K562 (cell line): ENCODE measurements around the gene UFSP2. TPM values are rescaled to one million over a fixed set of nuclear protein-coding genes. Genes with fewer than 3 reads are reported as not detected.

Experiments used
- CHD7 ChIP-seq: fragments of 200-600 bp; sonication (generic); IDR thresholded peaks from one replicate; pipeline ENCODE4 v1.6.1; 2012; ENCODE audit warnings: mild to moderate bottlenecking, low read depth, low read length, inconsistent platforms
- MCM2 ChIP-seq: fragments of 450-650 bp; IDR thresholded peaks from 2 replicates; pipeline ENCODE4 v1.6.1; 2017; ENCODE audit warnings: low read depth, mild to moderate bottlenecking
- SAP30 ChIP-seq: fragments of 200-600 bp; sonication (generic); IDR thresholded peaks from 2 replicates; pipeline ENCODE4 v1.6.1; 2012; ENCODE audit warnings: borderline replicate concordance, low read depth, mild to moderate bottlenecking, moderate library complexity, low read length, control low read depth, inconsistent platforms; ENCODE audit not compliant: insufficient read depth, poor library complexity, severe bottlenecking
- polyA plus RNA-seq, 8 experiments: library from polyadenylated mRNA; depleted of rRNA in 4 of 8; stranded (reverse) in 5 of 8; unstranded in 3 of 8; fragments of >200 nt; fragmentation: Nextera tagmentation in 2 of 8; fragmentation: Illumina TruSeq in 1 of 8; extraction: Ambion mirVana in 2 of 8; extraction: Trizol in 1 of 8; gene quantifications; 2 replicates each; pipeline versions ENCODE4 v1.2.1 to v1.2.3, GENCODE V29; 2011 to 2014; ENCODE audit warnings: inconsistent platforms in 1 of 8, missing spikeins in 1 of 8
- total RNA-seq, 7 experiments: library from RNA; depleted of rRNA in 6 of 7; stranded (reverse); fragments of >200 nt in 6 of 7; fragmentation: Illumina TruSeq in 2 of 7; extraction: Trizol in 2 of 7; gene quantifications; 2 replicates each; pipeline versions ENCODE4 v1.2.1 to v1.2.3, GENCODE V29; 2011 to 2021; ENCODE audit warnings: low replicate concordance in 1 of 7
- TF ChIP-seq, protein P1 (sequence below): sonication (generic); formaldehyde crosslinking; IDR thresholded peaks from 2 replicates; pipeline ENCODE4 v1.8.0; 2022; ENCODE audit warnings: mild to moderate bottlenecking, missing genetic modification reagents

The UFSP2 gene
- total and polyA plus RNA-seq, 9 of the 15 experiments (the other 6 are each of a cell fraction or from before 2014, with no cell fraction given) = 20.1 to 55.8 (median 26.6) TPM

GRCh38 chr4:185395956-185396723 lies 29.6 kb downstream of the UFSP2 start (continued):
- TF ChIP-seq MCM2 = no peak
- peak; percentile 88 for TF ChIP-seq SAP30
- TF ChIP-seq, protein P1, sequence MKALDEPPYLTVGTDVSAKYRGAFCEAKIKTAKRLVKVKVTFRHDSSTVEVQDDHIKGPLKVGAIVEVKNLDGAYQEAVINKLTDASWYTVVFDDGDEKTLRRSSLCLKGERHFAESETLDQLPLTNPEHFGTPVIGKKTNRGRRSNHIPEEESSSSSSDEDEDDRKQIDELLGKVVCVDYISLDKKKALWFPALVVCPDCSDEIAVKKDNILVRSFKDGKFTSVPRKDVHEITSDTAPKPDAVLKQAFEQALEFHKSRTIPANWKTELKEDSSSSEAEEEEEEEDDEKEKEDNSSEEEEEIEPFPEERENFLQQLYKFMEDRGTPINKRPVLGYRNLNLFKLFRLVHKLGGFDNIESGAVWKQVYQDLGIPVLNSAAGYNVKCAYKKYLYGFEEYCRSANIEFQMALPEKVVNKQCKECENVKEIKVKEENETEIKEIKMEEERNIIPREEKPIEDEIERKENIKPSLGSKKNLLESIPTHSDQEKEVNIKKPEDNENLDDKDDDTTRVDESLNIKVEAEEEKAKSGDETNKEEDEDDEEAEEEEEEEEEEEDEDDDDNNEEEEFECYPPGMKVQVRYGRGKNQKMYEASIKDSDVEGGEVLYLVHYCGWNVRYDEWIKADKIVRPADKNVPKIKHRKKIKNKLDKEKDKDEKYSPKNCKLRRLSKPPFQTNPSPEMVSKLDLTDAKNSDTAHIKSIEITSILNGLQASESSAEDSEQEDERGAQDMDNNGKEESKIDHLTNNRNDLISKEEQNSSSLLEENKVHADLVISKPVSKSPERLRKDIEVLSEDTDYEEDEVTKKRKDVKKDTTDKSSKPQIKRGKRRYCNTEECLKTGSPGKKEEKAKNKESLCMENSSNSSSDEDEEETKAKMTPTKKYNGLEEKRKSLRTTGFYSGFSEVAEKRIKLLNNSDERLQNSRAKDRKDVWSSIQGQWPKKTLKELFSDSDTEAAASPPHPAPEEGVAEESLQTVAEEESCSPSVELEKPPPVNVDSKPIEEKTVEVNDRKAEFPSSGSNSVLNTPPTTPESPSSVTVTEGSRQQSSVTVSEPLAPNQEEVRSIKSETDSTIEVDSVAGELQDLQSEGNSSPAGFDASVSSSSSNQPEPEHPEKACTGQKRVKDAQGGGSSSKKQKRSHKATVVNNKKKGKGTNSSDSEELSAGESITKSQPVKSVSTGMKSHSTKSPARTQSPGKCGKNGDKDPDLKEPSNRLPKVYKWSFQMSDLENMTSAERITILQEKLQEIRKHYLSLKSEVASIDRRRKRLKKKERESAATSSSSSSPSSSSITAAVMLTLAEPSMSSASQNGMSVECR (CRISPR knock-in tag) = peak; percentile 83; the same call in 1 of the 2 replicates
- no peak for TF ChIP-seq CHD7
